M059J (cell line): ENCODE data around the gene C17orf100. TPM values are rescaled to one million over a fixed set of nuclear protein-coding genes. Genes with fewer than 3 reads are reported as not detected.
"Not testable (repeated sequence)": the region's sequence is repeated elsewhere in the genome, so short reads cannot be mapped to it uniquely, and the experiment has no call there.

Experiments
- DNase-seq: peaks from one replicate; pipeline ENCODE4 v3.0.0-alpha.2; 2012; ENCODE audit warnings: low read depth
- total RNA-seq: library from RNA; depleted of rRNA; stranded (reverse); fragments of >200 nt; shearing (Covaris generic); gene quantifications from 2 replicates; pipeline ENCODE4 v1.2.3, GENCODE V29; 2014; rRNA removed

C17orf100 gene
- total RNA-seq, 1 experiment from 2014 or later: 1.6 TPM

DNA sequence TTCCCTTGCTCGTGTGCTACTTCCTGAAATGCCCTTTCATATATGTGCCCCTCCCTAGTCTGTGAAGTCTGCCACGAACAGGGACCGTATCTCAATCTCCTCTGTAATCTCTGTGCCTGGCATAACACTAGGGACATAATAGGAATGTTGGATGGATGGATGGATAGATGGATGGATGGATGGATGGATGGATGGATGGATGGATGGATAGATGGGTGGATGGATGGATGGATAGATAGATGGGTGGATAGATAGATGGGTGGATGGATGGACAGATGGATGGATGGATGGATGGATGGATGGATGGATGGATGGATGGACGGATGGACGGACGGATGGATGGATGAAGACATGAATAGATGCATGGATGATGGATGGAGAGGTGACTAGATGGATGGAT is 40.4 kb downstream of the C17orf100 start:
- DNase-seq: not testable (repeated sequence)

DNA sequence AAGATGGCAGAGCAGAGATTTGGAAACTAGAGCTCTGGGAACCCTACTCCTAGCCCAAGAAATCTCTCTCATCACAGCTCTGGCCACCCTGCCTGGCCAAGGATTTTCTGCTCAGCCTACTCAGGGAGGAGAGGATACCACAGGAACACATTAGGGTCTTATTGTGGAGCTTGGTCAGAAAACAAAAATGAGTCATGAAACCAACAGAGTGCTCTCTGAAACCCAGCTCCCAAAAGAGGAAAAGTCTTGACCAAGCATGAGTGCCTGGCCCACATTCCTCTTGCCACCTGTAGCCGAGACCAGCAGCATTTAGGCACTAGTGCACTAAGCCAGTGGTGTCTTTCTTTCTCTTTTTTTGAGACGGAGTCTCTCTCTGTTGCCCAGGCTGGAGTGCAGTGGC is 43.5 kb downstream of the C17orf100 start:
- DNase-seq: no peak

DNA sequence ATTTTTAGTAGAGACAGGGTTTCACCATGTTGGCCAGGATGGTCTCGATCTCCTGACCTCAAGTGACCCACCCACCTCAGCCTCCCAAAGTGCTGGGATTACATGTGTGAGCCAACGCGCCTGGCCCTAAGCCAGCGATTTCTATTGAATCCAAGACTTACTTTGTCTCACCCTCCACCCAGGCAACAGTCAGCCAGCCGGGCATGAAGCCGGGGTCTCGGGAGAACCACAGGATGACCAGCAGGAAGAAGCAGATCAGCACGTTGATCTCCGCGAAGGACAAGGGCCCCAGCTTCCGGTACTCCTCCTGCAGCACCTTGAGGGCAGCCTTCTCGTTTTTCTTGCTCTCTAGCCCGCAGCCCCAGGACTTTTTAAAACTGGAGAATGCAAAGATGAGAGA is 44.0 kb downstream of the C17orf100 start:
- no peak for DNase-seq

GRCh38 chr17:6696906-6697305 is 45.3 kb downstream of the C17orf100 start:
- DNase-seq: no peak

GRCh38 chr17:6698004-6698403 is 46.4 kb downstream of the C17orf100 start:
- no peak for DNase-seq

DNA sequence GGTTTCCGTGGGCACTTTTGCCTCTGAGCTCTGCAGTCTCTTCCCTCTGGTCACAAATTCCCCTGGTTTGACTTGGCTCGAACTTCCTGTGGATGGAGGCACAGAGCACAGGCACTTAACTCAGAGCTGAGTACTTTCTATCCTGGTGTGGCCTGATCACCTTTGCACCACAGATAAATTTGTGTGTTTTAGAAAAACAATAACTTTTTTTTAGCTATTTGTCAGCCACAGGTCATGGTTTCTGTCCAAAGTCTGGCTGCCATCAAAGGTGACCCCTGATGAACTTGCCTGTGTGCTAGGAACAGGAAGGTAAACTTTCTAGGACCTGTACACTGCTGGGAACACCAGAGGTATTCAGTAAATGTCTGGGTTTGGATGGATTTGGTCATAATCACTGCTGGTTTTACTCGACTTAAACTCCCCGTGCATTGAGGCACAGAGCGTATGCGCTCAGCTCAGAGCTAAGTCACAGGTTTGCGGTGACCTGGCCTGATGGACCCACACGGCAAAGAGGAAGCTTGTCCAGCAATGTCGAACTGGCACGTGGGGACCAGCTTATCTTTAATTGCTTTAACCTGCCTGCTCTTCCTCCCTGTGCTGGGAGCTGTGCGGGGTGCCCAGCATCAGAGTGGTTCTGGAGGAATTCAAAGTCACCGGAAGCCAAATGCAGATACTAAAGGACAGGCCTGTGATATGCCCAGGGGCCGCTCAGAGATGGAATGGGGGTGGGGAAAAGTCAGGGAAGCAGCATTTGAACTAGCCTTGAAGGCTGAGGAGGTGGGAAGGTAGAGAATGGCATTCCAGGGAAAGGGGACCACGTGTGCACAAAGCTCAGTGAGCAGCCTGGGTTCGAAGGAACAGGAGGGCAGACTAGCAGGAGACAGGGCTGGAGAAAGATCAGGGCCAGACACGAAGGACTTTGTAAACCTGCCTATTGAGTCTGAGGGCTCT is 48.7 kb downstream of the C17orf100 start:
- DNase-seq: no peak

GRCh38 chr17:6700948-6701307 is 49.4 kb downstream of the C17orf100 start:
- DNase-seq: no peak

GRCh38 chr17:6701719-6702118 is 50.2 kb downstream of the C17orf100 start:
- no peak for DNase-seq

DNA sequence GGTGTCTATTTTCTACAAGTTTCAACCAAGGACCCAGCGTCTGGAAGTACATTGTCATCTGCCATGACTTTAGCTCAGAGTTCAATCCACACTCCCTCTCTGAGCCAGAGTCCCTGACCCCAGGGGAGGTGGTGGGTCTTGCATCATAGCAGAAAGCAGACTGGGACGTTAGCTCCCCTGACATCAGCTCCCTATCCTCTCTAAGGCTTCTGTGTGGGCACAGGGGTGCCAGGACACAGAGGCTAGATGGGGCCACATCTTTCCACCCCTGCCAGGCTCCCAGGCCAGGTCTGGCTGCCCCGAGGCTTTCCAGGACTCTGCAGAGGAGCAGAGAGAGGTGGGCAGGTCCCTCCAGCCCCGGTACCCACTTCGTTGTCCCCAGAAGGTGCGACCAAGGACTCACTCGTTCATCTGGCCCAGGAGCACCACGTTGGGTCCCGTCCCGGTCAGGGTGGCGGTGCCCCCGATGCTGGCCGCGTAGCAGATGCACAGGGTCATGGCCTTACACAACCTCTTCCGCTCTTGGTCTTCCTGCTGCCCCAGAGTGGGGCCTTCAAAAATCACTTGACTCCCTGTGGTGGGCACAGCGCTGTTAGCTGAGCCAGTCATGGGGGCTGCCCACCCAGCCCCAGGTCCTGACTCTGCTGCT is 51.1 kb downstream of the C17orf100 start:
- no peak for DNase-seq

Other genes starting within 250 kb of the C17orf100 start
- gene AIPL1, start 216.6 kb upstream of the C17orf100 start, total RNA-seq: 0.05 TPM in 1 of 2 replicates, not detected in the other
- gene PIMREG, start 207.3 kb upstream of the C17orf100 start, total RNA-seq: 76.1 and 87.3 TPM in 2 replicates
- 0.39 and 0.89 TPM in 2 replicates for gene PITPNM3, start 95.2 kb upstream of the C17orf100 start, total RNA-seq
- 7.2 and 12.9 TPM in 2 replicates for gene KIAA0753, start 11.1 kb upstream of the C17orf100 start, total RNA-seq
- gene TXNDC17, start 10.7 kb upstream of the C17orf100 start, total RNA-seq: 250 and 253 TPM in 2 replicates
- gene MED31, start 157 bp upstream of the C17orf100 start, total RNA-seq: 13.4 and 29.9 TPM in 2 replicates
- gene SLC13A5, start 61.6 kb downstream of the C17orf100 start, total RNA-seq: not detected in 2 replicates
- 74.4 and 76.4 TPM in 2 replicates for gene XAF1, start 104.3 kb downstream of the C17orf100 start, total RNA-seq
- gene FBXO39, start 124.5 kb downstream of the C17orf100 start, total RNA-seq: 0.20 TPM in 1 of 2 replicates, not detected in the other
- gene TEKT1, start 180.0 kb downstream of the C17orf100 start, total RNA-seq: not detected in 2 replicates